ENCODE measurements around the gene NEURL3.
A peak's percentile ranks its signal among the peaks of the same experiment; 100 is the strongest.

NEURL3 gene

GRCh38 chr2:96539215-96539920 is 34.2 kb upstream of the NEURL3 start:
- FAIRE-seq, result no peak

- no peak for FAIRE-seq
Measured at GRCh38 chr2:96538487-96539214, 33.5 kb upstream of the NEURL3 start.

GRCh38 chr2:96537734-96538486 is 32.8 kb upstream of the NEURL3 start:
- FAIRE-seq, result no peak

- no peak for FAIRE-seq
Measured at GRCh38 chr2:96537066-96537733, 32.0 kb upstream of the NEURL3 start.

DNA sequence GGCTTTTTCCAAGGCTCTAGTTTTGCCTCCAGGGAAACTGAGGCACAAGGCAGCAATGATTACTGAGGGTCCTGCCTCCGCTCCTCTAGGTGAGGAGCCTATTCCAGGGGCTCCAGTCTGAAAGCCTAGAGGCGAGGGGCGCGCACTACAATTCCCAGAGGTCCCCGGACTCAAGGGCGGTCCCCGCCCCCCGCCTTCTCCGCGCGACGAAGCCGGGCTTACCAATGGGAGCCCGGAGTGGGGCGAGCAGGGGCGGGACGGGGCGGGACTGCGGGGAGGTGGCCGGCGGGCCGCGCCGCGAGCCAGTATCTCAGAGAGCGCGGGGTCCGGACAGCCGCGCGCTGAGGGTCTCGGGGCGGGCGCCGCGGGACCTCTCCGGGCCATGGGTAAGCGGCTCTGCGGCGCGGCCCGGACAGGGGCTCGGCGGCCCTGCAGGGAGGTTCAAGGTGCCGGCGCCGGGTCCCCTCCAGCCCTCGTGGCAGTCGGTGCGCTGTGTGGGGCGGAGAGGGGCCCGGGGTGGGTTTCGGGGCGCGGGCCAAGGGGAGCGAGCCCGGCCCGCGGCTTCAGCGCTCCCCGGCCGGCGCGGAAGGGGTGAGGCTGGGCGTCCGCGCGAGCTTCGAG is 31.4 kb upstream of the NEURL3 start, which contains the start of gene ARID5A:
Gene ARID5A (plus strand): TSS at position 308 of the 621 bp plus-strand sequence. CDS start 75 bp downstream, at position 383.
- no peak for FAIRE-seq

GRCh38 chr2:96535331-96535730 is 30.2 kb upstream of the NEURL3 start:
- no peak for FAIRE-seq

DNA sequence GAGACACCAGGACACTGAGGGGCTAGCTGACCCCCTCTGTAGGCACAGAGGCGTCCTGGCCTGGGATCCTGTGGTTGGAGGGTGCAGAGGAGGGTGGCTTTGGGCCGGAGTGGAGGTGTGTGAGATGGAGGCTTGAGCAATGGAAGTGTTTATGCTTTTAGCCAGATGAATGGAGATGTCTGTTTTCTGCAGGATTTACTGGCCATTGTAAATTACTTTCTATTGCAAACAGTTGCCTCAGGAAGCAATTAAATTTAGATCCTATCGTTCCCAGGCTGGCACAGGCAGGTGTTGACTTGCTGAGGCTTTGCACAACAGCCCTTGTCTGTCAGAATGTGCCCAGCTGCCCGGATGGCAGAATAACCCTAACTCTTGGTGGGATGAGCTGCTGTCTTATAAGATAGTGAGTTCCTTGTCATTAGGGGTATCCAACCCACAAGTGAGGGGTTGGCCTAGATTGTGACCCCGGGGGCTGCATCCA is 29.6 kb upstream of the NEURL3 start:
- no peak for FAIRE-seq

GRCh38 chr2:96534141-96534540 is 29.0 kb upstream of the NEURL3 start:
- no peak for FAIRE-seq

- FAIRE-seq, result no peak
Measured at GRCh38 chr2:96533292-96534073, 28.3 kb upstream of the NEURL3 start.

- no peak for FAIRE-seq
Measured at GRCh38 chr2:96532641-96533291, 27.6 kb upstream of the NEURL3 start.

- peak; percentile 84 for FAIRE-seq
Measured at GRCh38 chr2:96531872-96532505, 26.8 kb upstream of the NEURL3 start.

- FAIRE-seq, result no peak
Measured at GRCh38 chr2:96531366-96531765, 26.2 kb upstream of the NEURL3 start.

GRCh38 chr2:96530474-96531357 is 25.6 kb upstream of the NEURL3 start:
- FAIRE-seq, result no peak

GRCh38 chr2:96530144-96530430 is 24.9 kb upstream of the NEURL3 start:
- FAIRE-seq, result no peak

- FAIRE-seq, result no peak
Measured at GRCh38 chr2:96529376-96530143, 24.4 kb upstream of the NEURL3 start.

GRCh38 chr2:96528700-96529375 is 23.7 kb upstream of the NEURL3 start:
- FAIRE-seq, result no peak

GRCh38 chr2:96528006-96528699 is 23.0 kb upstream of the NEURL3 start:
- FAIRE-seq, result no peak
